T-helper 22 cell (primary cell): ENCODE data around the gene GAL3ST2.
A peak's percentile ranks its signal among the peaks of the same experiment; 100 is the strongest.
"Not testable (repeated sequence)": the region's sequence is repeated elsewhere in the genome, so short reads cannot be mapped to it uniquely, and the experiment has no call there.

Source experiments
- DNase-seq: peaks from one replicate; pipeline ENCODE4 v3.0.0-alpha.2; 2020; ENCODE audit warnings: low read depth

GAL3ST2 gene

GRCh38 chr2:241748468-241749256, 28.0 kb upstream of the GAL3ST2 start:
- no peak for DNase-seq

DNA sequence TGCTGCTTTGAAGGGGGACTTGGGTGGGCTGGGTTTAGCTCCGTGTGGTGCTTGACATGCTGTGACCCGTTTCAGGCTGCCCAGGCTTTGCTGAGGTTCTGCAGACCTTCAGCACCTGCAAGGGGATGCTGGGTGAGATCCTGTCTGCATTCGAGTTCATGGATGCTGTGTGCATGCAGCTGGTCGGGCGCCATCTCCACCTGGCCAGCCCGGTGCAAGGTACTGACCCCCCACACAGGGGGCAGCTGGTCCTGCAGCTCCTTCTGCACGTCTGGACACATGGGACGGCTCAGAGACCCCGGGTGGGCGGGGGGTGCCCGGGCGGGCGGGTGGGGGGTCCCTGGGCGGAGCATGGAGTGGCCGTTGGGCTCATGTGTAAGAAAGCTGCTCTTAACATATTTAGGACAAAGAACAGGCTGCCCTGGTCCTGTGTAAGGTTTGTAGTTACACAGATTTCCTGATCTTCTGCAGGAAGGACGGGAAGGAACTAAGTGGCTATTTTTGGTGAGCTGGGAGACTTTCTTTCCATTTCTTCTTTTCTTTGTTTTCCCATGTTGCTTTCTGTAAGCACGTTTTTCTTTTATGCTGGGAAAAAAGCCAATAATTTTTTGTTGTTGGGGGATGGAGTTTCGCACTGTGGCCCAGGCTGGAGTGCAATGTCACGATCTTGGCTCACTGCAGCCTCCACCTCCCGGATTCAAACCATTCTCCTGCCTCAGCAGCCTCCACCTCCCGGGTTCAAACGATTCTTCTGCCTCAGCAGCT, 26.4 kb upstream of the GAL3ST2 start:
- no peak for DNase-seq

DNA sequence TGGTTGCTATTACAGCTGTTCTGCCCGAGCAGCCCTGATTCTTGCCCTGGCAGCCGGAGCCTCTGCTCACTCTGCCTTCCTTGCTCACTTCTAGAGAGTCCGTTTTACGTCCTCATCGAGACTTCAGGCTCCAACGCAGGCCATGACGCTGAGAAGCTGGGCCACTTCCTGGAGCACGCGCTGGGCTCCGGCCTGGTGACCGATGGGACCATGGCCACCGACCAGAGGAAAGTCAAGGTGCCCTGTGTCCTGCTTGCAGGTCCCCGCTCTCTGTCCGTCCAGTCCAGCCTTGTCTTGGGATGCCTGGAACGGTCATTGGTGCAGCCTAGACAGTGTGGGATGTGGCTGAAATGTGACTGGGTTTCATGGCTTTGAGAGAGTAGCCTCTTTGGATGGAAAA, 25.5 kb upstream of the GAL3ST2 start:
- no peak for DNase-seq

DNA sequence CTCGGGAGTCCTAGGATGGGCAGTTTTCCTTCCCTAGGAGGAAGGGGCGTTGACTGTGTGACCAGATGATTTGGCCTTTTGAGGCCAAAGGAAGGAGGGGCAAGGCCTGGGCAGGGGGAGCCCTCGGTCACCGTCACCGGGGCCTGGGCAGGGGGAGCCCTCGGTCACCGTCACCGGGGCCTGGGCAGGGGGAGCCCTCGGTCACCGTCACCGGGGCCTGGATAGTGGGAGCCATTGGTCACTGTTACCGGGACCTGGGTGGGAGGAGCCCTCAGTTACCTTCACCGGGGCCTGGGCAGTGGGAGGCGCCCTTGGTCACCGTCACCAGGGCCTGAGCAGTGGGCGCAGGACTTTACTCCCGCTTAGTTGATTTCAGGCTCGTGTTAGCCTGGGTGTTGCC, 24.8 kb upstream of the GAL3ST2 start:
- DNase-seq, result no peak

- no peak for DNase-seq
These were observed 24.4 kb upstream of the GAL3ST2 start for GRCh38 chr2:241752253-241752652.

DNA sequence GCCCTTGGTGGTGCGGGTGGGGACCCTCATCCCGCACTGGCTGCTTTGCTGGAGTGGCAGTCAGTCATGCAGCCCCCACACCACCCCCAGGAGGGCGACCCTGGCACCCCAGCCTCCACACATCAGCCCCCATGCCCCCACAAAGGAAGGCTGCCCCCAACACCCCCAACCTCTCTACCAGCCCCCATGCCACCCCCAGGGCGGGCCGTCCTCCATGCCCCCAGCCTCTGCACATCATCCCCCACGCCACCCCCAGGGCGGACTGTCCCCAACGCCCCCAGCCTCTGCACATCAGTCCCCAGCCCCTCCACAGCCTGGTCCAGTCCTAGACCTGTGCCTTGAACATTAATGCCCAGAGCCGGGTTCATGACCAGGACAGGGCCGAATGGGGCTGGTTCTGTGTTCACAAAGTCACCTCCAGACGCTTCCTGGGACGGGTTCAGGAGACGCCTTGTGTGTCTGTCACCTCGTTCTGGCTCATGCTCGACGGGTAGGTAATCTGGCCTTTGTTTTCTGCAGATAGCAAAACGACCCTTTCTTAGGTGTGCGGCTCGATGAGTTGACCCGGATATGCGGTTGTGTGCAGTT, 23.8 kb upstream of the GAL3ST2 start:
- no peak for DNase-seq

- no peak for DNase-seq
These were observed 23.1 kb upstream of the GAL3ST2 start for GRCh38 chr2:241753493-241753892.

DNA sequence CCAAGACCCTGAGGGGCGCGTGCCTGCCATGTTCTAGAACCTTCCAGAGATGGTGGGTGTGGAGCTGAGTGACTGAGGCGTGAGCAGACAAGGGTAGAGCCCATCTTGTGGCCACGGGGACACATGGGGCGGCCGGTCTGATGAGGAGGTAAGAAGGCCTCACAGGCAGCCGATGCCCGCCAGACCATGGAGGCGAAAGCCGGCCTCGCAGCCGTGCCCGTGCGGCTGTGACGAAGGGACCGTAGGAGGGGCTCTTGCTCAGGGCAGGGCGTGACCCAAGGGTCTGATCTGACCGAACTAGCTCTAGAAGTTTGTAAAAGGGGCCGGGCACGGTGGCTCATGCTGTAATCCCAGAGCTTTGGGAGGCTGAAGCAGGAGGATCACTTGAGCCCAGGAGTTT, 22.6 kb upstream of the GAL3ST2 start:
- DNase-seq, result no peak

DNA sequence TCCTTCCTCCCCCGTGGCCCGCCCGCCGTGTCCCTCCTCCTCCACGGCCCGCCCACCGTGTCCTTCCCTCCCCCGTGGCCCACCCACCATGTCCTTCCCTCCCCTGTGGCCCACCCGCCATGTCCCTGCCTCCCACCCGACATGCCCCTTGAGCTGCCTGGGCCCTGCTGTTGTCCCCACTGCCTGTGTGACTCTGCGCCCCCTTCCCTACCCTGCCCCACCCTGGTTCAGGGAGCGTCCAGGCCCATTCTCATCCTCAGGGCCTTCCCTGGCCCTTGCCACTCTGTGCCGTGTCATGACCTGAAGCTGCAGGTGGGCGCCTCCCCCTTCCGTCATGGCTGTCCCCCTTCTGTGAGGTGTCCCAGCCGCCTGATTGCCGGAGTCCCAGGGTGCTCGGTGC, 21.5 kb upstream of the GAL3ST2 start:
- no peak for DNase-seq

DNA sequence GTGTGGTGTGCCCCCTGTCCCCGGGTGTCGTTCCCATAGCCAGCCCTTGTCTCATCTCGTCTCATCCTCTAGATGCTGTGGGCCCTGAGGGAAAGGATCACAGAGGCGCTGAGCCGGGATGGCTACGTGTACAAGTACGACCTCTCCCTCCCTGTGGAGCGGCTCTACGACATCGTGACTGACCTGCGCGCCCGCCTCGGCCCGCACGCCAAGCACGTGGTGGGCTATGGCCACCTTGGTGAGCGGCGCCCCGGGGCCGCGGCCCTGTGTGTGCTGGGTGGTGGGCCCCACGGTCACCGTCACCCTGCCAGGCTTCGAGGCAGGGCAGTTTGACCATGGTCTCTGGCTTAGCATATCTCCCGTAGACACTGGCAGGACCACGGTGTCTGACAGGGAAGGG, 20.8 kb upstream of the GAL3ST2 start:
- no peak for DNase-seq

DNA sequence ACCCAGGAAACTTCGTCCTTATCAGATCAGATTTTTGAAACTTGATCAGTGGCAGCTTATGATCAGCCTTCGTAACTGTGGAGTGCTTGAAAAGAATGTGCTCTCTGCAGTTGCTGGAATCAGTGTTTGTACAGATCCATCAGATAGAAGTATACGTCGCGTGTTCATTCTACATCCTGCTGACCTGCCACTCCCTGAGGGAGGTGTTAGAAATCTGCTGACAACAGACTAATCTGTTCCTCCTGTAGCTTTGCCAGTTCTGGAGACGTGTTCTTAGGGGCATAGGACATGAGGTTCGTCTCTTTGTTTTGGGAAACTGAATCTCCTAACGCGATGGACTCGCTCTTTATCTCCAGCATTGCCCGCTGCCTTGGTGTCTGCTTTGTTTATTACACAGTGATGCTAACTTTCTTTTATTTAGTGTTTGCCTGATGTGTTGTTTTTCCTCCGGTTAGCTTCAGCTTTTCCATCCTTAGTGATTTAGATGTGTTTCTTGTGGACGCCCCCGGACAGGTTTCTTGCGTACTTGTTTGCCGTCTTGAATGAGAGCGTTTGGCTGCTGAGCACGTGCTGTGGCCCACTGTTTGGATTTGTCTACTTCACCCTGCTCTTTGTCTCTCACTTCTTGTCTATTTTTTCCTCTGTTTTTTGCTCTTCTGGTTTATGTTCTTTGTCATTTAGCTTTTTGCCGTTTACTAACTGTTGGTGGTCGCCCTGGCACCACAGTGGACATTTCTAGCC, 17.4 kb upstream of the GAL3ST2 start:
- DNase-seq, result no peak

- DNase-seq, result not testable (repeated sequence)
These were observed 16.7 kb upstream of the GAL3ST2 start for GRCh38 chr2:241759893-241760292.

- no peak for DNase-seq
These were observed 16.3 kb upstream of the GAL3ST2 start for GRCh38 chr2:241760301-241760771.

DNA sequence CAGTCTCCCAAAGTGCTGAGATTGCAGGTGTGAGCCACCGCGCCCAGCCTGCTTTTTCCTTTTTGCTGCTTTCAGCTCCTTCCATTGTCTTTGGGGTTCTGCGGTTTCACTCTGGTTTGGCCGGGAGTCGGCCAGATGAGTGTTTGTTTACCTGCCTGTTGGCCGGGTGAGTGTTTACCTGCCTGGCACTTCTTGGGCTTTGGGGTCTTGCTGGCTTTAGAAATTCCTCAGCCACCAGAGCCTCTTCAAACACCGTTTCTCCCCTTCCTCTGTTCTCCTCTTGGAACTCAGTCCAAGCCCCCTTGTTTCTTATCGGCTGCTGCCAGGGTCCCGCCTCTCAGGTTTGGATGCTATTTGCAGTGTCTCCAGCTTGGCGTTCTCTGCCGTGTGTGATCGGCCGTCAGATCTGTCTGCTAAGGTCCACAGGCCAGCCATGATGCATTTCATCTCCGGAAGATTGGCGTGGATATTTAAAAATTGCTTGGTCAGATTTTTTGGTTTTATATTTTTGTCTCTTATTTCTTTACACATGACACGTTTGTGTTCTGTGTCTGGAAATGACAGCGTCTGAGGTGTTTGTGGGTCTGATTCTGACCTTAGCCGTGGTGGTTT, 14.2 kb upstream of the GAL3ST2 start:
- no peak for DNase-seq

- peak; percentile 52 for DNase-seq
These were observed 13.7 kb upstream of the GAL3ST2 start for GRCh38 chr2:241762933-241763369.

DNA sequence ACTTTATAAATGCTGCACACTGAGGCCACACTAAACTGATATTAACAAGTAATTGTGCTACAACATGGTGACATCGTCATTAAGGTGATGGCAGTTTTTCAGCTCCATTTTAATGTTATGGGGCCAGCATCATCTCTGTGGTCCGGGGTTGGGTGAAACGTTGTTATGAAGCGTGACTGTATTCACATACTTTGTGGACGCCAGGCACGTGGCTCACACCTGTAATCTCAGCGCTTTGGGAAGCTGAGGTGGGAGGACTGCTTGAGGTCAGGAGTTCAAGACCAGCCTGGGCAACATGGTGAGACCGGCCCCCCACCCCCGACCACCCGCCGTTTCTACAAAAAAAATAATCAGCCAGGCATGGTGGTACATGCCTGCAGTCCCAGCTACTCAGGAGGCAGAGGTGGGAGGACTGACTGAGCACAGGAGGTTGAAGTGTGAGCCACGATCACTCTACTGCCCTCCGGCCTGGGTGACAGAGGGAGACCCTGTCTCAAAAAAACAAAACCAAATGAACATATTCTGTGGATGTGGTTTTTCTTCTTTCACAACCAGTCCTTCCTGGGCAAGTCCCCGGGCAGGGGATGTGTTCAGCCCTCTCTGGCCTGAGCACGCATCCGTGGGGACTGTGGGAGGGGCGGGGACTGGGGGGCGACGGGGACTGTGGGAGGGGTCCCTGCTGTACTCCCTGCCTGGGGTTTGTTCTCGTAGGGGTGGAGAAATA, 12.9 kb upstream of the GAL3ST2 start:
- DNase-seq, result no peak

DNA sequence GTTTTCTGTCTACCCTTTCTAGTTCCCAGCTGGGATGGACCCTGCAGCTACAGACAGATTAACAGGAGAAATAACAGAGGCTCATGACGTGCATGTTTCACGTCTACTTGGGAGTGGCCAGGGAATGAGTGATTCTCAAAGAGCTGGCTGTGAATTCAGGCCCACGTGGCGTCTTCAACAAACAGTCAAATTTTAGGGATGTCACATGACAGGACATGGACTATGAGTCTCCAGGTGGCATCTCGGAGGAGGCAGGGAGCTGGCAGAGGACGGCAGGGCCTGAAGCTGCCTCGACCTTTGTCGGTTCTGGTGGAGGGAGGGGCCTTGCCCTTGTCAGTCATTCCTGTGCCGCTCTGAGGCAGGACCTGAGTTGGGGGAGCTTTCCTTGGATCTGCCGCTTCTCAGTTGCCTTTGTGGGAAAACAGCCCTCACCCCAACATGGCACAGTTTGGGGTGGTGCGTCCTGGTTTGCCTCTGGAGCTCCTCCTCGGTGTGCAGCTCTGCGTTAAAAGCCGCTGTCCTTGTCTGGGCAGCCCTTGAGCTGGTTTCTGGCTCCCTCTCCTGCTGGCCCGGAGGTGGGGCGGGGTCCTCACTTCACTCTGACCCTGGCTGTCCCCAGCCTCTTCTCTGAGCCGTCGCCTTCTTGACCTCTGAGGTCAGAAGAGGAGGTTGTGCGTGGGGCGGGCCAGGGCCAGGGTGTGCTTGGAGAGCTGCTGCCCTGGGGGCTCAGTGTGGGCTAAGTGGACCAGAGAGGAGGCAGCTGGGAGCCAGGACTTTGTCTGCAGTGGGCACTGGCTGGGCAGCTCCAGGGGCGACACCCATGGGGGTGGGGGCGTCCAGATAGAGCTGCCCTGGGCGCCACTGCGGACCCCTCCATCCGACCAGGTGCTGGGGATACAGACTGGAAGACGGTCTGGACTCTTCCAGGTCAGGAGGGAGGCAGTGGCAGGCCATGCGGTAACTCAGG, 12.1 kb upstream of the GAL3ST2 start:
- no peak for DNase-seq

DNA sequence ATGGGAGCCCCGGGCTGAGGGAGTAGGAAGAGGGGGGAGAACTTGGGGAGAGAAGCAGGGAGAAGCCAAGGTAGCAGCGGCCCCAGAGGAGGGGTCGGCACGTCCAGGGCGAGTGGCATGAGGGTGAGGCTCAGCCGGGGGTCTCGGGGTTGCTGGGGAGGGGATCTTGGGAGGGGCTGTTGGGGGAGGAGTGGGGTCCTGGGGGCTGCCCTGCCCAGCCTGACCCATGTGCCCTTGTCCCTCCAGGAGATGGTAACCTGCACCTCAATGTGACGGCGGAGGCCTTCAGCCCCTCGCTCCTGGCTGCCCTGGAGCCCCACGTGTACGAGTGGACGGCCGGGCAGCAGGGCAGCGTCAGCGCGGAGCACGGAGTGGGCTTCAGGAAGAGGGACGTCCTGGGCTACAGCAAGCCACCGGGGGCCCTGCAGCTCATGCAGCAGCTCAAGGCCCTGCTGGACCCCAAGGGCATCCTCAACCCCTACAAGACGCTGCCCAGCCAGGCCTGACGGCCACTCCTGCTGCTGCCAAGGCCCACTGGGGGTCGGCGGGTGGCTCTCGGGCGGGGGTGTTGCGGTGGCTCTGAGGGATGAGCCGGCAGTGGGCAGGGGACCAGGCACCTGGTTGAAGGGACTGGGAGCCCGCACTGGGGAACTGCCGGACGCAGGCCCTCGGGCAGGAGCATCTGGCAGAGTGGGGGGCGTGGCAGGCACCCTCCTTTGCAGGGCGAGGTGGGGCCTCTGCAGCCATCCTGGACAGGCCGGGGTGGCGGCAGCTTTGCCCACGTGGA, 9.0 kb upstream of the GAL3ST2 start:
- DNase-seq, result no peak

DNA sequence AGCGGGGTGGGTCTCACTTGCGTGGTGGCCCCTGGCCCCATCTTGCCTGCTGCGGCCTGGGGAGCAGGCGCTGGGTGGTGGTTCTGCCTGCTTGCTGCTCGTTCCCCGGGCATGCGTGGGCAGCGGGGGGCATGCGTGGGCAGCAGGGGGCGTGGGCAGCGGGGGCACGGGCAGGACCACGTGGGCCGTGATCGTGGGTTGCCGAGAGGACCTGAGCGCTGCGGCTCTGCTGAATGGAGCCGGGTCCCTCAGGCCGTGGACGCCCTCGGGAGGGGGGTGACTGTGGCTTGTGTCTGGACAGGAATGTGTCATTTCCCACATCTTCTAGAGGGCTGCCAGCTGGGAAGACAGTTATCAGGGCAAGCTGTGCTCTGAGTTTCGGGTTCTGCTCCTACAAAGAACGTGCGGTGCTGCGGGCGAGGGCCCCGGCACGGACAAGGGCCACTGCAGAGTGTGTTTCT, 8.3 kb upstream of the GAL3ST2 start:
- no peak for DNase-seq
